Measurements from ENCODE around the gene UQCRC2. TPM values are rescaled to one million over a fixed set of nuclear protein-coding genes. Genes with fewer than 3 reads are reported as not detected.
"Not testable (repeated sequence)": the region's sequence is repeated elsewhere in the genome, so short reads cannot be mapped to it uniquely, and the experiment has no call there.

UQCRC2 gene
- 100 to 1,000 TPM in 3 of 4 donors, 10 to 100 TPM in 1; 95.1 to 110 (median 110) TPM for total RNA-seq

DNA sequence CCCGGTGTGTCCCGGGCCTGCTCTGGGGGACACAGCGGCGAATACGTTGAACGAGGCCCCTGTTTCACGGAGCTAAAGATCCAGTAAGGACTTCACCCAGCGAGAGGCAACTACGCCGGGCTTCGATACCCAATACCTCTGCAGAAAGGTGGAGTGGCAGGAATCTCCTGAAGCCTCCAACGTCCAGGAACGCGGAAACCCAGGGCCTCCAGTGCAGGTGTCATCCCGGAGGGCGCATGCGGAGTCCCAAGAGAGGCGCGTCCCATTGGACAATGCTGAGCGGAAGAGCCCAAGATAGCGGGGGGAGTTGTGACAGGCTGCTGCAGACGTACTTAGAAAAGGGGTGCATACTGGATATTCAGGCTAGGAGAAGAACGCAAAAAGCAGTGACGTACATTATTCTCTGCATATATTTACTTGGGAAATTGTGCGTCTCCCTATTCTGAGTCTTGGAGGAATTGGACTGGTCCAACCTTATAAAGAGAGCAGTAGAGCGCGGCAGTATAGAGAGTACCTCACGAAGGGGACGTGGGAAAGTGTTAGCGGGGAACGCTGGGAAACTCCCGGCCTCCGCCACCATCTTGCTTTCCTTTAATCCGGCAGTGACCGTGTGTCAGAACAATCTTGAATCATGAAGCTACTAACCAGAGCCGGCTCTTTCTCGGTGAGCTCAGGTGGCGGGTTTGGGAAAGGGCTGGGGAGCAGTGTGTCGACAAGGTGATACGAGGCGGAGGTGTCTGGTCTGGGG lies at the start of gene UQCRC2:
UQCRC2 (plus strand) TSS at position 569 of the 748 bp plus-strand sequence; CDS start at position 632, 63 bp downstream.
- 1% methylated on average over 40 to 41 of the region's 41 CpGs for WGBS, 2 donors
- peak within 1 kb of the TSS; percentile 87 to 96 (median 89) for H3K27ac ChIP-seq
- TF ChIP-seq, protein P1, sequence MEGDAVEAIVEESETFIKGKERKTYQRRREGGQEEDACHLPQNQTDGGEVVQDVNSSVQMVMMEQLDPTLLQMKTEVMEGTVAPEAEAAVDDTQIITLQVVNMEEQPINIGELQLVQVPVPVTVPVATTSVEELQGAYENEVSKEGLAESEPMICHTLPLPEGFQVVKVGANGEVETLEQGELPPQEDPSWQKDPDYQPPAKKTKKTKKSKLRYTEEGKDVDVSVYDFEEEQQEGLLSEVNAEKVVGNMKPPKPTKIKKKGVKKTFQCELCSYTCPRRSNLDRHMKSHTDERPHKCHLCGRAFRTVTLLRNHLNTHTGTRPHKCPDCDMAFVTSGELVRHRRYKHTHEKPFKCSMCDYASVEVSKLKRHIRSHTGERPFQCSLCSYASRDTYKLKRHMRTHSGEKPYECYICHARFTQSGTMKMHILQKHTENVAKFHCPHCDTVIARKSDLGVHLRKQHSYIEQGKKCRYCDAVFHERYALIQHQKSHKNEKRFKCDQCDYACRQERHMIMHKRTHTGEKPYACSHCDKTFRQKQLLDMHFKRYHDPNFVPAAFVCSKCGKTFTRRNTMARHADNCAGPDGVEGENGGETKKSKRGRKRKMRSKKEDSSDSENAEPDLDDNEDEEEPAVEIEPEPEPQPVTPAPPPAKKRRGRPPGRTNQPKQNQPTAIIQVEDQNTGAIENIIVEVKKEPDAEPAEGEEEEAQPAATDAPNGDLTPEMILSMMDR (IDR thresholded peaks at IDR 0.05), result peak in 1 of 5 experiments; percentile 50
- TF ChIP-seq POLR2A (IDR thresholded peaks at IDR 0.05) (peak; percentile 5 to 61), EP300 (IDR thresholded peaks at IDR 0.05) (peak; percentile 42 to 92)
- H3K27me3 ChIP-seq, result no peaks in the 10 kb centered on the region
- no peaks in the 10 kb centered on the region for H3K9me3 ChIP-seq
- peak; percentile 57 to 82 for DNase-seq (ENCODE audit: low spot score in 2 of 2)
- H3K36me3 ChIP-seq, result peaks cover 0 to 22% (median 0%) of the 10 kb centered on the region in 3 donors
- H3K4me3 ChIP-seq, result peak within 1 kb of the TSS; percentile 55 to 99 (median 86)
- H3K4me1 ChIP-seq, result peaks cover 0 to 51% (median 24%) of the 10 kb centered on the region in 4 donors

DNA sequence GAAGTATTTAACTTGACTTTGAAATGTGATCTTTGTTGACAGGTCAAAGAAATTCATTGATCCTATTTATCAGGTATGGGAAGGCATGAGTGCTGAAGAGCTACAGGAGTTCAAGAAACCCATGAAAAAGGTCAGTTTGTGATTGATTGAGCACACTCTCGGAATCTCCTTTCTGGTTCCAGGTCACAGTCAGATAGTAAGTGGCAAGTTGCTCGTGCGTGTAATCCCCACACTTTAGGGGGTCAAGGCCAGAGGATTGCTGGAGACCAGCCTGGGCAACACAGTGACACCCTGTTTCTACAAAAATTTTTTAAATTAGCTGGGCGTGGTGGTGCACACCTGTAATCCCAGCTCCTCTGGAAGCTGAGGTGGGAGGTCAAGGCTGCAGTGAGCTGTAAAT lies 20.5 kb upstream of the UQCRC2 start:
- not testable (repeated sequence) for H3K27me3 ChIP-seq; H3K4me3 ChIP-seq; H3K27ac ChIP-seq; DNase-seq (ENCODE audit: low spot score in 2 of 2); H3K4me1 ChIP-seq; H3K36me3 ChIP-seq; H3K9me3 ChIP-seq
- WGBS, 2 donors, result 81% methylated on average over 3 of the region's 4 CpGs

DNA sequence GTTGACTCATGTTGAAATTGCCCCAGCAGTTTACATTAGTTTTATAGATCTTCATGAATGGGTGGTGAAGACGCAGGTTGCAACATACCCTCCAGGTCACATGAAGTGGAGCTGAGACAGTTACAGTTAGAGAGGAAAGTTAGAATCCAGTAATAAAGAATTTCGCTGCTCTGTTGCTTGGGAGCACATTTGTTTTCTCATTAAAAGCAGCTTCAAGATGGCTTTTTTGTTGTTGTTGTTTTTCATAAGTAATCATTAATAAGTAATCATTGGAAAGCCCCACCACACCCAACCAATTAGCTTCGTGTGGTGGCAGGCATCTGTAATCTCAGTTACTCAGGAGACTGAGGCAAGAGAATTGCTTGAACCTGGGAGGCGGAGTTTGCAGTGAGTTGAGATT lies 19.8 kb upstream of the UQCRC2 start:
- H3K27me3 ChIP-seq; H3K4me3 ChIP-seq; H3K27ac ChIP-seq; H3K9me3 ChIP-seq; H3K36me3 ChIP-seq; H3K4me1 ChIP-seq; DNase-seq (ENCODE audit: low spot score in 2 of 2): not testable (repeated sequence)
- WGBS, 2 donors, result 67 to 69% methylated on average over 4 of the region's 4 CpGs

DNA sequence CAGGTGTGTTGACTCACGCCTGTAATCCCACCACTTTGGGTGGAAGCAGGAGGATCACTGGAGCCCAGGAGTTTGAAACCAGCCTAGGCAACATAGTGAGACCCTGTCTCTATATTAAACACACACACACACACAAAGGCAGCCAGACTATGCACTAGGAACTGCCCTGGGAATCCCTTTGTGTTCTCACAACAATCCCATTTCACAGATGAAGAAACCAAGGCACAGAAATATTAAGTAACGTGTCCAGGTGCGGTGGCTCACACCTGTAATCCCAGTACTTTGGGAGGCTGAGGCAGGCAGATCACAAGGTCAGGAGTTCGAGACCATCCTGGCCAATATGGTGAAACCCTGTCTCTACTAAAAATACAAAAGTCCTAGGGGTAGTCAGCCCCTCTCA lies 19.4 kb upstream of the UQCRC2 start:
- H3K27ac ChIP-seq; H3K4me1 ChIP-seq; H3K27me3 ChIP-seq; DNase-seq (ENCODE audit: low spot score in 2 of 2); H3K36me3 ChIP-seq; H3K9me3 ChIP-seq; H3K4me3 ChIP-seq: not testable (repeated sequence)
- 64 to 85% methylated on average over 2 to 3 of the region's 4 CpGs for WGBS, 2 donors

DNA sequence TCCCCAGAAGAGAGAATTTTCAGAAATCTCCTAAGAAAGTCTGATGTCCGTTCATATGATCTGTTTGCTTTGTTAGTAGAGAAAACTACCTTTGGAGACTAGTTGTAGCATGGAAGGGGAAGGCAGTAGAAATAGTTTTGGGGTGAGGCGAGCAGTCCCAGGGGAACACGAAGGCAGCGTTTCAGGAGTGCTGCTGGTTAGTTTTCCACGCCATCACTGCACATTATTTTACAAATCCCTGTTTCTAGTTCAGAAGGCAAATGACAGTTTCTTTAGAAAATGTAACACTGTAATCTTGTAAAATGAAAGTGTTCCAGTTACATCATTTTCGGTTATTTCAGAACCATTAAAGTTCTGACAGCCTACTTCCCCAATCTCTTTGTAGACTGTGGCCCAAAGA lies 16.9 kb upstream of the UQCRC2 start:
- not testable (repeated sequence) for H3K4me1 ChIP-seq; H3K4me3 ChIP-seq; H3K27ac ChIP-seq; H3K36me3 ChIP-seq; H3K27me3 ChIP-seq; H3K9me3 ChIP-seq; DNase-seq (ENCODE audit: low spot score in 2 of 2)
- 47 to 51% methylated on average over 6 of the region's 6 CpGs for WGBS, 2 donors

DNA sequence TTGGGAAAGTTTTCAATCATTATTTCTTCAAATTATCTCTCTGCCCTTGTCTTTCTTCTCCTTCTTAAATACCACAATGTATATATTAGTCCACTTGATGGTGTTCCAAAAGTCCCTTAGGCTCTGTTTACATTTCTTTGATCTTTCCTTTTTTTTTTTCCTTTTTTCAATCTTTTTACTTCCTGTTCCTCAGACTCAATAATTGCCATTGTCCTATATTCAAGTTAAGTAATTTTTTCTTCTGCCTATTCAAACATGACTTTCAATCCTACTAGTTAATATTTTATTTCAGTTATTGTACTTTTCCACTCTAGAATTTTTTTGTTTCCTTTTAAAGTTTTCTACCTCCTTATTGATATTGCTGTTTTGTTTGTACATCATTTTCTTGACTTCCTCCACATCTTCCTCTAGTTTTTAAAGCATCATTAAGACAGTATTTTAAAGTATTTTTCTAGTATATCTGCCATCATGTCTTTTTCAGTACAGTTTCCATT lies 15.8 kb upstream of the UQCRC2 start:
- Histone ChIP-seq H3K27ac (no peak overlapping the region), H3K9me3 (no peaks in the 10 kb centered on the region), H3K36me3 (no peaks in the 10 kb centered on the region), H3K4me3 (no peak overlapping the region), H3K4me1 (no peaks in the 10 kb centered on the region), H3K27me3 (no peaks in the 10 kb centered on the region)
- DNase-seq (ENCODE audit: low spot score in 2 of 2), result no peak
- TF ChIP-seq POLR2A (IDR thresholded peaks at IDR 0.05) (no peak), EP300 (IDR thresholded peaks at IDR 0.05) (no peak)
- TF ChIP-seq, protein P1 (IDR thresholded peaks at IDR 0.05), result no peak

DNA sequence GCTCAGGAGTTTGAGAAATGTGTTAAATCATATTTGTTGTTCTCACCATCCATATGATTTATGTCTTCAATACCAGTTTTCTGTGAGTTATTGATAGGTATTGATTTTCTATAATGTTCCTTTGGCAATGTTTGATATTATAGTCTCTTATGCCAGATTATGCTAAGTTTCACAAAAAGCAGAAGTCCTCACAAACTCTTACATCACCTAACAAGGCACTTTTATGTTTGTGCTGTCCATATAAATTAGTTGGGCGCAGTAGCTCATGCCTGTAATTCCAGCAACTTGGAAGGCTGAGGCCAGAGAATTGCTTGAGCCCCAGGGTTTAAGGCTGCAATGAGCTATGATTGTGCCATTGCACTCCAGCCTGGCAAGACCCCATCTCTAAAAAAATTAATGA lies 12.6 kb upstream of the UQCRC2 start:
- H3K27ac ChIP-seq, result no peak overlapping the region
- no peak for DNase-seq (ENCODE audit: low spot score in 2 of 2)
- no peaks in the 10 kb centered on the region for H3K36me3 ChIP-seq
- H3K27me3 ChIP-seq, result no peaks in the 10 kb centered on the region
- 88 to 96% methylated on average over 1 of the region's 1 CpG for WGBS, 2 donors
- H3K9me3 ChIP-seq, result no peaks in the 10 kb centered on the region
- H3K4me3 ChIP-seq, result no peak overlapping the region
- TF ChIP-seq POLR2A (IDR thresholded peaks at IDR 0.05), result no peak
- TF ChIP-seq, protein P1 (IDR thresholded peaks at IDR 0.05), result no peak
- TF ChIP-seq EP300 (IDR thresholded peaks at IDR 0.05), result no peak
- no peaks in the 10 kb centered on the region for H3K4me1 ChIP-seq
